ENCODE measurements around the gene TSPAN9.

TSPAN9 gene

GRCh38 chr12:3036901-3037600 is 40.1 kb upstream of the TSPAN9 start:
- H3K27ac ChIP-seq (replicated peaks) = no peak overlapping the region
- no peak overlapping the region for H3K4me3 ChIP-seq (replicated peaks; ENCODE audit: insufficient read depth, low read length)
- H3K27me3 ChIP-seq (ENCODE audit: insufficient read depth, poor library complexity, severe bottlenecking) = no peaks in the 10 kb centered on the region
- no peak for TF ChIP-seq GABPA (IDR thresholded peaks at IDR 0.05; ENCODE audit: low read depth)
- no peak for TF ChIP-seq POLR2AphosphoS5 (IDR thresholded peaks at IDR 0.05; ENCODE audit: low read depth)
- no peak for TF ChIP-seq REST (IDR thresholded peaks at IDR 0.05; ENCODE audit: insufficient replicate concordance, low read depth)
- no peak for TF ChIP-seq SPI1 (IDR thresholded peaks at IDR 0.05; ENCODE audit: borderline replicate concordance, low read depth)
- no peak for TF ChIP-seq CTCF (IDR thresholded peaks at IDR 0.05; ENCODE audit: insufficient read depth, low read length)
- DNase-seq (ENCODE audit: low read depth in 1 of 2, low spot score in 1 of 2) = no peak

- Histone ChIP-seq H3K27me3 (ENCODE audit: insufficient read depth, poor library complexity, severe bottlenecking) (no peaks in the 10 kb centered on the region), H3K4me3 (replicated peaks; ENCODE audit: insufficient read depth, low read length) (no peak overlapping the region), H3K27ac (replicated peaks) (no peak overlapping the region)
- TF ChIP-seq GABPA (IDR thresholded peaks at IDR 0.05; ENCODE audit: low read depth) (no peak), CTCF (IDR thresholded peaks at IDR 0.05; ENCODE audit: insufficient read depth, low read length) (no peak), SPI1 (IDR thresholded peaks at IDR 0.05; ENCODE audit: borderline replicate concordance, low read depth) (no peak), POLR2AphosphoS5 (IDR thresholded peaks at IDR 0.05; ENCODE audit: low read depth) (no peak), REST (IDR thresholded peaks at IDR 0.05; ENCODE audit: insufficient replicate concordance, low read depth) (no peak)
- no peak for DNase-seq (ENCODE audit: low read depth in 1 of 2, low spot score in 1 of 2)
These were observed 39.0 kb upstream of the TSPAN9 start for GRCh38 chr12:3038166-3038565.

- H3K27me3 ChIP-seq (ENCODE audit: insufficient read depth, poor library complexity, severe bottlenecking) = no peaks in the 10 kb centered on the region
- TF ChIP-seq POLR2AphosphoS5 (IDR thresholded peaks at IDR 0.05; ENCODE audit: low read depth) (no peak), SPI1 (IDR thresholded peaks at IDR 0.05; ENCODE audit: borderline replicate concordance, low read depth) (no peak), GABPA (IDR thresholded peaks at IDR 0.05; ENCODE audit: low read depth) (no peak), CTCF (IDR thresholded peaks at IDR 0.05; ENCODE audit: insufficient read depth, low read length) (no peak), REST (IDR thresholded peaks at IDR 0.05; ENCODE audit: insufficient replicate concordance, low read depth) (no peak)
- no peak overlapping the region for H3K27ac ChIP-seq (replicated peaks)
- no peak for DNase-seq (ENCODE audit: low read depth in 1 of 2, low spot score in 1 of 2)
- H3K4me3 ChIP-seq (replicated peaks; ENCODE audit: insufficient read depth, low read length) = no peak overlapping the region
These were observed 38.2 kb upstream of the TSPAN9 start for GRCh38 chr12:3038926-3039510.
